HEK293 (cell line): ENCODE data around the gene RFTN1.

ENCODE experiments used
- CTCF ChIA-PET: fragments of 350-600 bp; formaldehyde crosslinking; extraction: SDS; loops from one replicate; lab custom pipeline; 2021; ENCODE audit warnings: antibody characterized with exemption; lab: Yijun Ruan, JAX
- POLR2A ChIA-PET: fragments of 300-600 bp; formaldehyde crosslinking; extraction: SDS; loops from one replicate; lab custom pipeline; 2020; ENCODE audit warnings: antibody characterized with exemption, inconsistent platforms; lab: Yijun Ruan, JAX
- H3K27ac ChIP-seq: fragments of 200-500 bp; sonication (Bioruptor generic); 2 replicates; pipeline ENCODE4 v1.5.1; 2014; ENCODE audit warnings: low read depth, low read length, control low read depth, inconsistent platforms; ENCODE audit errors: extremely low read depth
- H3K36me3 ChIP-seq, 2 experiments: fragments of 200-500 bp in 1 of 2; sonication (Bioruptor generic) in 1 of 2; 1 replicate in 1 of 2; 2 replicates in 1 of 2; pipeline ENCODE4 v1.5.1; 2014 to 2017; ENCODE audit warnings: inconsistent platforms in 2 of 2, low read length in 2 of 2; ENCODE audit not compliant: control insufficient read depth in 2 of 2, insufficient read depth in 1 of 2
- H3K4me1 ChIP-seq: fragments of 200-500 bp; sonication (Bioruptor generic); 2 replicates; pipeline ENCODE4 v1.5.1; 2014; ENCODE audit warnings: mild to moderate bottlenecking, low read length, inconsistent platforms; ENCODE audit not compliant: control insufficient read depth, insufficient read depth
- H3K4me3 ChIP-seq: 2 replicates; pipeline ENCODE4 v1.5.1; 2011; ENCODE audit warnings: low read depth, mild to moderate bottlenecking, control low read depth, low read length, moderate library complexity
- H3K9me3 ChIP-seq: fragments of 200-500 bp; sonication (Bioruptor generic); 2 replicates; pipeline ENCODE4 v1.5.1; 2014; ENCODE audit warnings: low read depth, low read length, inconsistent platforms; ENCODE audit not compliant: control insufficient read depth, insufficient read depth
- MEIS1 ChIP-seq: sonication (generic); formaldehyde crosslinking; IDR thresholded peaks from 2 replicates; pipeline ENCODE4 v1.8.1; 2022; ENCODE audit warnings: missing genetic modification reagents, mild to moderate bottlenecking, borderline replicate concordance
- REPIN1 ChIP-seq: fragments of 450-650 bp; formaldehyde crosslinking; IDR thresholded peaks from 2 replicates; pipeline ENCODE4 v1.5.1; 2017; ENCODE audit warnings: missing biosample characterization, missing genetic modification characterization, low read depth
- SP3 ChIP-seq: fragments of 450-650 bp; formaldehyde crosslinking; IDR thresholded peaks from 2 replicates; pipeline ENCODE4 v1.5.1; 2016; ENCODE audit warnings: missing biosample characterization, missing genetic modification characterization
- ZBTB1 ChIP-seq: fragments of 450-650 bp; formaldehyde crosslinking; IDR thresholded peaks from 2 replicates; pipeline ENCODE4 v1.5.1; 2016; ENCODE audit warnings: missing biosample characterization, missing genetic modification characterization
- ZBTB8A ChIP-seq: fragments of 450-650 bp; formaldehyde crosslinking; IDR thresholded peaks from 2 replicates; pipeline ENCODE4 v1.5.1; 2016; ENCODE audit warnings: missing biosample characterization, missing genetic modification characterization
- ZNF114 ChIP-seq: fragments of 450-650 bp; formaldehyde crosslinking; IDR thresholded peaks from 2 replicates; pipeline ENCODE4 v1.5.0; 2017; ENCODE audit warnings: missing biosample characterization, missing genetic modification characterization
- ZNF155 ChIP-seq: fragments of 450-650 bp; formaldehyde crosslinking; IDR thresholded peaks from 2 replicates; pipeline ENCODE4 v1.5.1; 2016; ENCODE audit warnings: missing biosample characterization, missing genetic modification characterization
- ZNF214 ChIP-seq: fragments of 450-650 bp; formaldehyde crosslinking; IDR thresholded peaks from 2 replicates; pipeline ENCODE4 v1.5.1; 2017; ENCODE audit warnings: missing biosample characterization, mild to moderate bottlenecking, missing genetic modification characterization, borderline replicate concordance
- ZNF324 ChIP-seq: fragments of 450-650 bp; formaldehyde crosslinking; IDR thresholded peaks from 2 replicates; pipeline ENCODE4 v1.5.1; 2016; ENCODE audit warnings: missing biosample characterization, missing genetic modification characterization
- ZNF350 ChIP-seq: fragments of 450-650 bp; formaldehyde crosslinking; IDR thresholded peaks from 2 replicates; pipeline ENCODE4 v1.5.0; 2017; ENCODE audit warnings: missing biosample characterization, mild to moderate bottlenecking, missing genetic modification characterization
- ZNF423 ChIP-seq: fragments of 450-650 bp; formaldehyde crosslinking; IDR thresholded peaks from 2 replicates; pipeline ENCODE4 v1.5.1; 2016; ENCODE audit warnings: missing biosample characterization, missing genetic modification characterization
- ZNF433 ChIP-seq: fragments of 450-650 bp; formaldehyde crosslinking; IDR thresholded peaks from 2 replicates; pipeline ENCODE4 v1.5.1; 2016; ENCODE audit warnings: missing biosample characterization, missing genetic modification characterization, low read depth
- ZNF48 ChIP-seq: fragments of 450-650 bp; formaldehyde crosslinking; IDR thresholded peaks from 2 replicates; pipeline ENCODE4 v1.5.1; 2016; ENCODE audit warnings: missing biosample characterization, missing genetic modification characterization
- ZNF501 ChIP-seq: fragments of 450-650 bp; formaldehyde crosslinking; IDR thresholded peaks from 2 replicates; pipeline ENCODE4 v1.5.1; 2016; ENCODE audit warnings: missing biosample characterization, missing genetic modification characterization
- ZNF560 ChIP-seq: fragments of 450-650 bp; formaldehyde crosslinking; IDR thresholded peaks from 2 replicates; pipeline ENCODE4 v1.5.1; 2017; ENCODE audit warnings: missing biosample characterization, missing genetic modification characterization, borderline replicate concordance
- ZNF571 ChIP-seq: fragments of 450-650 bp; formaldehyde crosslinking; IDR thresholded peaks from 2 replicates; pipeline ENCODE4 v1.5.0; 2017; ENCODE audit warnings: missing biosample characterization, missing genetic modification characterization
- ZNF629 ChIP-seq: fragments of 450-650 bp; formaldehyde crosslinking; IDR thresholded peaks from 2 replicates; pipeline ENCODE4 v1.5.1; 2017; ENCODE audit warnings: missing biosample characterization, missing genetic modification characterization
- ZNF670 ChIP-seq: fragments of 450-650 bp; formaldehyde crosslinking; IDR thresholded peaks from 2 replicates; pipeline ENCODE4 v1.5.1; 2016; ENCODE audit warnings: missing biosample characterization, missing genetic modification characterization, low read depth
- ZNF707 ChIP-seq: fragments of 450-650 bp; formaldehyde crosslinking; IDR thresholded peaks from 2 replicates; pipeline ENCODE4 v1.5.1; 2016; ENCODE audit warnings: missing biosample characterization, missing genetic modification characterization
- TF ChIP-seq, protein P1 (sequence below): fragments of 450-650 bp; formaldehyde crosslinking; conservative IDR thresholded peaks from 2 replicates; pipeline ENCODE4 v1.5.1; 2016; ENCODE audit warnings: low read depth, missing biosample characterization, missing genetic modification characterization
- TF ChIP-seq, protein P2 (sequence below): fragments of 450-650 bp; formaldehyde crosslinking; IDR thresholded peaks from 2 replicates; pipeline ENCODE4 v1.5.1; 2016; ENCODE audit warnings: missing biosample characterization, missing genetic modification characterization, borderline replicate concordance
- TF ChIP-seq, protein P3 (sequence below): fragments of 450-650 bp; formaldehyde crosslinking; IDR thresholded peaks from 2 replicates; pipeline ENCODE4 v1.5.1; 2016; ENCODE audit warnings: missing biosample characterization, missing genetic modification characterization
- TF ChIP-seq, protein P4 (sequence below): fragments of 450-650 bp; formaldehyde crosslinking; IDR thresholded peaks from 2 replicates; pipeline ENCODE4 v1.5.1; 2016; ENCODE audit warnings: missing biosample characterization, missing genetic modification characterization

RFTN1 gene

DNA sequence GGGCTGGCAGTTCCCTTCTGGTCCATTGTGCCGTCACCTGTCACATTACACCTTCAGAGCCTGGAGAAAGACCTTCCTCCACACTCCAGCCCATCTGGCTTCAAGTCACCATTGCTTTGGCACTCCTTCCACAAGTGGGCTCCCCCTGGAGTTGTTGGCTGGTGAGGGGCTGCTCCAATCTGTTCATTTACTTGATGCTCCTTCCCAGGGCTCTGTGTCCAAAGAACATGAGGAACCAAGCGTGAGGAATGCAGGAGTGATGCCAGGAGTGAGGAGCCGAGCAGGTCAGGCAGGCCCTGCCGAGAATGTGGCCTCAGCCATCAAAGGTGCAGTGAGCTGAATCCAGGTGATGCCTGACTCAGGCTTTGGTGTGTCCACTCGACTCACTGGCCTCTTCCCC, 191.3 kb downstream of the RFTN1 start (continued):
- TF ChIP-seq, protein P1, sequence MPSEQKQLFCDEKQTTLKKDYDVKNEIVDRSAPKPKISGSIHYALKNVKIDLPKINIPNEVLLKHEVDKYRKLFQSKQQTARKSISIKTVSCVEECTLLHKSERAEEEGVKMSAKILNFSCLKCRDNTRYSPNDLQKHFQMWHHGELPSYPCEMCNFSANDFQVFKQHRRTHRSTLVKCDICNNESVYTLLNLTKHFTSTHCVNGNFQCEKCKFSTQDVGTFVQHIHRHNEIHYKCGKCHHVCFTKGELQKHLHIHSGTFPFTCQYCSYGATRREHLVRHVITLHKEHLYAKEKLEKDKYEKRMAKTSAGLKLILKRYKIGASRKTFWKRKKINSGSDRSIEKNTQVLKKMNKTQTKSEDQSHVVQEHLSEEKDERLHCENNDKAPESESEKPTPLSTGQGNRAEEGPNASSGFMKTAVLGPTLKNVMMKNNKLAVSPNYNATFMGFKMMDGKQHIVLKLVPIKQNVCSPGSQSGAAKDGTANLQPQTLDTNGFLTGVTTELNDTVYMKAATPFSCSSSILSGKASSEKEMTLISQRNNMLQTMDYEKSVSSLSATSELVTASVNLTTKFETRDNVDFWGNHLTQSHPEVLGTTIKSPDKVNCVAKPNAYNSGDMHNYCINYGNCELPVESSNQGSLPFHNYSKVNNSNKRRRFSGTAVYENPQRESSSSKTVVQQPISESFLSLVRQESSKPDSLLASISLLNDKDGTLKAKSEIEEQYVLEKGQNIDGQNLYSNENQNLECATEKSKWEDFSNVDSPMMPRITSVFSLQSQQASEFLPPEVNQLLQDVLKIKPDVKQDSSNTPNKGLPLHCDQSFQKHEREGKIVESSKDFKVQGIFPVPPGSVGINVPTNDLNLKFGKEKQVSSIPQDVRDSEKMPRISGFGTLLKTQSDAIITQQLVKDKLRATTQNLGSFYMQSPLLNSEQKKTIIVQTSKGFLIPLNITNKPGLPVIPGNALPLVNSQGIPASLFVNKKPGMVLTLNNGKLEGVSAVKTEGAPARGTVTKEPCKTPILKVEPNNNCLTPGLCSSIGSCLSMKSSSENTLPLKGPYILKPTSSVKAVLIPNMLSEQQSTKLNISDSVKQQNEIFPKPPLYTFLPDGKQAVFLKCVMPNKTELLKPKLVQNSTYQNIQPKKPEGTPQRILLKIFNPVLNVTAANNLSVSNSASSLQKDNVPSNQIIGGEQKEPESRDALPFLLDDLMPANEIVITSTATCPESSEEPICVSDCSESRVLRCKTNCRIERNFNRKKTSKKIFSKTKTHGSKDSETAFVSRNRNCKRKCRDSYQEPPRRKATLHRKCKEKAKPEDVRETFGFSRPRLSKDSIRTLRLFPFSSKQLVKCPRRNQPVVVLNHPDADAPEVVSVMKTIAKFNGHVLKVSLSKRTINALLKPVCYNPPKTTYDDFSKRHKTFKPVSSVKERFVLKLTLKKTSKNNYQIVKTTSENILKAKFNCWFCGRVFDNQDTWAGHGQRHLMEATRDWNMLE (tag by site-specific recombination), result no peak
- TF ChIP-seq ZNF155 (tag by site-specific recombination), result no peak

DNA sequence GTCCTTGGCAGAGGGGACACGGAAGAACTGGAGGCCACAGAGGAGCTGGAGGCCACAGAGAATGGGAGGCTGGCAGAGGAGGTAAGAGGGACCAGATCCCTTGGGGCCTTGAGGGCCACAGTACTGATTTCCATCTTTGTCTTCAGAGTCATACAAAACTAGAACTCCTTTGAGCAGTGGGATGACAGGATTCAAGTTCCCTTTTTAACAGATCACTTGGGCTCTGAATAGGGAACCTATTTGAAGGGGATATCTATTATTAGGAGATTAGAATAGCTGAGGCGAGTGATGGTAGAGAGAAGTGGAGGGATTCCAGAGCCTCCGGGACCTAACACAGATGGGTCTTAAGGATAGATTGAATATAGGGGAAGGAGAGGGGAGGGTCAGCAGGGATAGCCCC, 192.8 kb downstream of the RFTN1 start:
- Histone ChIP-seq H3K4me3 (no peak overlapping the region), H3K9me3 (no peaks in the 10 kb centered on the region), H3K36me3 (peaks cover 0 to 66% of the 10 kb centered on the region in 2 experiments; a peak in 1 of 3 replicates), H3K27ac (no peak overlapping the region), H3K4me1 (no peaks in the 10 kb centered on the region)
- TF ChIP-seq ZNF571 (tag by site-specific recombination) (no peak), ZNF501 (no peak), ZBTB1 (tag by site-specific recombination) (no peak), SP3 (tag by site-specific recombination) (no peak), ZNF433 (tag by site-specific recombination) (no peak), ZNF423 (no peak), MEIS1 (CRISPR knock-in tag) (no peak), ZNF214 (tag by site-specific recombination) (no peak)
- TF ChIP-seq, protein P2, sequence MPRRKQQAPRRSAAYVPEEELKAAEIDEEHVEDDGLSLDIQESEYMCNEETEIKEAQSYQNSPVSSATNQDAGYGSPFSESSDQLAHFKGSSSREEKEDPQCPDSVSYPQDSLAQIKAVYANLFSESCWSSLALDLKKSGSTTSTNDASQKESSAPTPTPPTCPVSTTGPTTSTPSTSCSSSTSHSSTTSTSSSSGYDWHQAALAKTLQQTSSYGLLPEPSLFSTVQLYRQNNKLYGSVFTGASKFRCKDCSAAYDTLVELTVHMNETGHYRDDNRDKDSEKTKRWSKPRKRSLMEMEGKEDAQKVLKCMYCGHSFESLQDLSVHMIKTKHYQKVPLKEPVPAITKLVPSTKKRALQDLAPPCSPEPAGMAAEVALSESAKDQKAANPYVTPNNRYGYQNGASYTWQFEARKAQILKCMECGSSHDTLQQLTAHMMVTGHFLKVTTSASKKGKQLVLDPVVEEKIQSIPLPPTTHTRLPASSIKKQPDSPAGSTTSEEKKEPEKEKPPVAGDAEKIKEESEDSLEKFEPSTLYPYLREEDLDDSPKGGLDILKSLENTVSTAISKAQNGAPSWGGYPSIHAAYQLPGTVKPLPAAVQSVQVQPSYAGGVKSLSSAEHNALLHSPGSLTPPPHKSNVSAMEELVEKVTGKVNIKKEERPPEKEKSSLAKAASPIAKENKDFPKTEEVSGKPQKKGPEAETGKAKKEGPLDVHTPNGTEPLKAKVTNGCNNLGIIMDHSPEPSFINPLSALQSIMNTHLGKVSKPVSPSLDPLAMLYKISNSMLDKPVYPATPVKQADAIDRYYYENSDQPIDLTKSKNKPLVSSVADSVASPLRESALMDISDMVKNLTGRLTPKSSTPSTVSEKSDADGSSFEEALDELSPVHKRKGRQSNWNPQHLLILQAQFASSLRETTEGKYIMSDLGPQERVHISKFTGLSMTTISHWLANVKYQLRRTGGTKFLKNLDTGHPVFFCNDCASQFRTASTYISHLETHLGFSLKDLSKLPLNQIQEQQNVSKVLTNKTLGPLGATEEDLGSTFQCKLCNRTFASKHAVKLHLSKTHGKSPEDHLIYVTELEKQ, result no peak
- TF ChIP-seq, protein P3, sequence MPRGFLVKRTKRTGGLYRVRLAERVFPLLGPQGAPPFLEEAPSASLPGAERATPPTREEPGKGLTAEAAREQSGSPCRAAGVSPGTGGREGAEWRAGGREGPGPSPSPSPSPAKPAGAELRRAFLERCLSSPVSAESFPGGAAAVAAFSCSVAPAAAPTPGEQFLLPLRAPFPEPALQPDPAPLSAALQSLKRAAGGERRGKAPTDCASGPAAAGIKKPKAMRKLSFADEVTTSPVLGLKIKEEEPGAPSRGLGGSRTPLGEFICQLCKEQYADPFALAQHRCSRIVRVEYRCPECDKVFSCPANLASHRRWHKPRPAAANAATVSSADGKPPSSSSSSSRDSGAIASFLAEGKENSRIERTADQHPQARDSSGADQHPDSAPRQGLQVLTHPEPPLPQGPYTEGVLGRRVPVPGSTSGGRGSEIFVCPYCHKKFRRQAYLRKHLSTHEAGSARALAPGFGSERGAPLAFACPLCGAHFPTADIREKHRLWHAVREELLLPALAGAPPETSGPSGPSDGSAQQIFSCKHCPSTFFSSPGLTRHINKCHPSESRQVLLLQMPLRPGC (tag by site-specific recombination), result no peak
- CTCF ChIA-PET, result interaction anchor here (0.6 to 2.8 kb wide), 6 partner anchors 13 to 195 kb away, joined by 3 to 15 read pairs (median 6); no protein-coding TSS in a partner anchor
- POLR2A ChIA-PET, result no interaction called here

DNA sequence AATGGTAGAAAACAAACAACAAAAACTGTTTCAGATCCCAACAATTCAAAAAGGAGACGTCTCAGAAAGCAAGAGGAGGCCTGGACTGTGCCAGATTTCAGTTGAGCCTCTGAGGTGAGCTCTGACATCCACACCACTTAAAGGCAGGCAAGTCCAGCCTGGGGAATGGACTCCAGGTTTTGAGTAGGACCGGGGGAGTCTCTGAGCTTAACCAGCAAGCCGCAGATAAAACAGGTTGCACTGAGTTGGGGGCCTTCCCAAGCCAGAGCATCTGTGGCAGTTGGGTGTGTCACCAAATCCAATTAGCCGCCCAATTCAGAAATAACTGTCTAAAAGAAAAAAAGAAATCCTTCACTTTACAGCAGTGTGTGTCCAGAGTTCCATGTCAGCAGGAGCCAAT, 193.8 kb downstream of the RFTN1 start:
- no peak overlapping the region for H3K27ac ChIP-seq
- H3K4me3 ChIP-seq, result no peak overlapping the region
- POLR2A ChIA-PET, result no interaction called here
- H3K36me3 ChIP-seq, result peaks cover 0 to 61% of the 10 kb centered on the region in 2 experiments; a peak in 2 of 3 replicates
- H3K9me3 ChIP-seq, result no peaks in the 10 kb centered on the region
- no peaks in the 10 kb centered on the region for H3K4me1 ChIP-seq
- CTCF ChIA-PET, result interaction anchor here (0.6 to 2.8 kb wide), 16 partner anchors 12 to 900 kb away, joined by 3 to 15 read pairs (median 4); no protein-coding TSS in a partner anchor
- TF ChIP-seq ZNF560 (tag by site-specific recombination), result no peak
- TF ChIP-seq ZNF324, result no peak
- no peak for TF ChIP-seq ZNF670
- no peak for TF ChIP-seq REPIN1 (tag by site-specific recombination)
- TF ChIP-seq ZNF707 (tag by site-specific recombination), result no peak
- TF ChIP-seq ZBTB8A (tag by site-specific recombination), result no peak
- no peak for TF ChIP-seq ZNF48 (tag by site-specific recombination)
- no peak for TF ChIP-seq ZNF629 (tag by site-specific recombination)
- no peak for TF ChIP-seq ZNF114 (tag by site-specific recombination)
- TF ChIP-seq, protein P4, sequence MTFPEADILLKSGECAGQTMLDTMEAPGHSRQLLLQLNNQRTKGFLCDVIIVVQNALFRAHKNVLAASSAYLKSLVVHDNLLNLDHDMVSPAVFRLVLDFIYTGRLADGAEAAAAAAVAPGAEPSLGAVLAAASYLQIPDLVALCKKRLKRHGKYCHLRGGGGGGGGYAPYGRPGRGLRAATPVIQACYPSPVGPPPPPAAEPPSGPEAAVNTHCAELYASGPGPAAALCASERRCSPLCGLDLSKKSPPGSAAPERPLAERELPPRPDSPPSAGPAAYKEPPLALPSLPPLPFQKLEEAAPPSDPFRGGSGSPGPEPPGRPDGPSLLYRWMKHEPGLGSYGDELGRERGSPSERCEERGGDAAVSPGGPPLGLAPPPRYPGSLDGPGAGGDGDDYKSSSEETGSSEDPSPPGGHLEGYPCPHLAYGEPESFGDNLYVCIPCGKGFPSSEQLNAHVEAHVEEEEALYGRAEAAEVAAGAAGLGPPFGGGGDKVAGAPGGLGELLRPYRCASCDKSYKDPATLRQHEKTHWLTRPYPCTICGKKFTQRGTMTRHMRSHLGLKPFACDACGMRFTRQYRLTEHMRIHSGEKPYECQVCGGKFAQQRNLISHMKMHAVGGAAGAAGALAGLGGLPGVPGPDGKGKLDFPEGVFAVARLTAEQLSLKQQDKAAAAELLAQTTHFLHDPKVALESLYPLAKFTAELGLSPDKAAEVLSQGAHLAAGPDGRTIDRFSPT, result no peak
- TF ChIP-seq ZNF350 (tag by site-specific recombination), result no peak
